Activated CD4-positive, alpha-beta T cell treated with anti-CD3 and anti-CD28 coated beads, Interleukin-2, amount 50 U/mL, for 48 hours (primary cell): ENCODE results near the gene MAP4.

Experiments
- DNase-seq, 2 experiments: peaks; one replicate each; pipeline ENCODE4 v3.0.0-alpha.2; 2020

MAP4 gene

GRCh38 chr3:47961815-47962606 is 54.2 kb downstream of the MAP4 start:
- DNase-seq = no peak

- DNase-seq = no peak
These were observed 55.2 kb downstream of the MAP4 start for GRCh38 chr3:47961036-47961435.

GRCh38 chr3:47956521-47956920 is 59.7 kb downstream of the MAP4 start:
- no peak for DNase-seq

GRCh38 chr3:47954567-47954966 is 61.6 kb downstream of the MAP4 start:
- DNase-seq = no peak

GRCh38 chr3:47950453-47951169 is 65.6 kb downstream of the MAP4 start:
- DNase-seq = no peak

GRCh38 chr3:47949979-47950378 is 66.2 kb downstream of the MAP4 start:
- DNase-seq = no peak

- DNase-seq = no peak
These were observed 76.0 kb downstream of the MAP4 start for GRCh38 chr3:47940232-47940631.

GRCh38 chr3:47932421-47932820 is 83.8 kb downstream of the MAP4 start:
- DNase-seq = no peak

- DNase-seq = no peak
These were observed 85.2 kb downstream of the MAP4 start for GRCh38 chr3:47930979-47931378.

- no peak for DNase-seq
These were observed 99.5 kb downstream of the MAP4 start for GRCh38 chr3:47916696-47917095.

- no peak for DNase-seq
These were observed 100.0 kb downstream of the MAP4 start for GRCh38 chr3:47916201-47916600.

- no peak for DNase-seq
These were observed 104.2 kb downstream of the MAP4 start for GRCh38 chr3:47912006-47912504.

GRCh38 chr3:47910777-47911440 is 105.3 kb downstream of the MAP4 start:
- no peak for DNase-seq

GRCh38 chr3:47910233-47910632 is 106.0 kb downstream of the MAP4 start:
- DNase-seq = no peak

- no peak for DNase-seq
These were observed 106.6 kb downstream of the MAP4 start for GRCh38 chr3:47909607-47910006.

GRCh38 chr3:47908744-47909143 is 107.5 kb downstream of the MAP4 start:
- no peak for DNase-seq

GRCh38 chr3:47907784-47908183 is 108.4 kb downstream of the MAP4 start:
- no peak for DNase-seq

GRCh38 chr3:47902746-47903145 is 113.5 kb downstream of the MAP4 start:
- no peak for DNase-seq

- DNase-seq = no peak
These were observed 114.9 kb downstream of the MAP4 start for GRCh38 chr3:47901280-47901833.

- DNase-seq = no peak
These were observed 116.6 kb downstream of the MAP4 start for GRCh38 chr3:47899495-47900108.

- DNase-seq = no peak
These were observed 118.3 kb downstream of the MAP4 start for GRCh38 chr3:47897954-47898353.

GRCh38 chr3:47896736-47897135 is 119.5 kb downstream of the MAP4 start:
- DNase-seq = no peak

GRCh38 chr3:47895241-47895640 is 121.0 kb downstream of the MAP4 start:
- DNase-seq = no peak
